SK-N-SH treated with all-trans-retinoic acid at 6 μM for 48 hours (cell line): ENCODE results near the gene PEPD.

Source experiments
- ATAC-seq: fragments of 200-7000 bp; cut with Tn5 transposase; 3 replicates; pipeline ENCODE4 v1.9.1; 2020; ENCODE audit warnings: mild to moderate bottlenecking, moderate library complexity
- ARNTL ChIP-seq: fragments of 450-650 bp; formaldehyde crosslinking; IDR thresholded peaks from 2 replicates; pipeline ENCODE4 v1.5.0; 2020; ENCODE audit warnings: low read depth, mild to moderate bottlenecking, moderate library complexity, borderline replicate concordance
- BACH2 ChIP-seq: fragments of 250-450 bp; sonication (Bioruptor Pico); IDR thresholded peaks from 2 replicates; pipeline ENCODE4 v1.9.0; 2021; ENCODE audit warnings: mild to moderate bottlenecking, borderline replicate concordance
- CREB5 ChIP-seq: fragments of 250-450 bp; sonication (Bioruptor Pico); IDR thresholded peaks from 2 replicates; pipeline ENCODE4 v1.5.1; 2020; ENCODE audit warnings: low read depth, mild to moderate bottlenecking, moderate library complexity
- CSDC2 ChIP-seq: fragments of 250-450 bp; sonication (Bioruptor Pico); IDR thresholded peaks from 2 replicates; pipeline ENCODE4 v1.5.0; 2020; ENCODE audit warnings: mild to moderate bottlenecking, moderate library complexity
- CSRNP3 ChIP-seq: fragments of 250-450 bp; sonication (Bioruptor Pico); IDR thresholded peaks from 2 replicates; pipeline ENCODE4 v1.5.1; 2021; ENCODE audit warnings: mild to moderate bottlenecking, moderate library complexity
- ESRRG ChIP-seq: fragments of 250-450 bp; sonication (Bioruptor Pico); IDR thresholded peaks from 2 replicates; pipeline ENCODE4 v1.6.1; 2021; ENCODE audit warnings: mild to moderate bottlenecking
- GLIS3 ChIP-seq: fragments of 250-450 bp; sonication (Bioruptor Pico); IDR thresholded peaks from 2 replicates; pipeline ENCODE4 v1.5.0; 2020; ENCODE audit warnings: mild to moderate bottlenecking, moderate library complexity
- OSR1 ChIP-seq: fragments of 250-450 bp; sonication (Bioruptor Pico); IDR thresholded peaks from 2 replicates; pipeline ENCODE4 v1.8.0; 2022; ENCODE audit warnings: moderate library complexity, mild to moderate bottlenecking, inconsistent platforms
- PATZ1 ChIP-seq: fragments of 250-450 bp; sonication (Bioruptor Pico); IDR thresholded peaks from 2 replicates; pipeline ENCODE4 v1.8.0; 2020; ENCODE audit warnings: mild to moderate bottlenecking, moderate library complexity, borderline replicate concordance
- PPARA ChIP-seq: fragments of 250-450 bp; sonication (Bioruptor Pico); IDR thresholded peaks from 2 replicates; pipeline ENCODE4 v1.5.0; 2020; ENCODE audit warnings: mild to moderate bottlenecking, borderline replicate concordance
- RARB ChIP-seq: fragments of 250-450 bp; sonication (Bioruptor Pico); IDR thresholded peaks from 2 replicates; pipeline ENCODE4 v1.8.0; 2021; ENCODE audit warnings: mild to moderate bottlenecking, moderate library complexity
- TCF4 ChIP-seq: fragments of 250-450 bp; sonication (Bioruptor Pico); IDR thresholded peaks from 2 replicates; pipeline ENCODE4 v1.8.0; 2021; ENCODE audit warnings: mild to moderate bottlenecking, moderate library complexity, borderline replicate concordance
- TOX ChIP-seq: fragments of 250-450 bp; sonication (Bioruptor Pico); IDR thresholded peaks from 2 replicates; pipeline ENCODE4 v1.8.0; 2021; ENCODE audit warnings: mild to moderate bottlenecking, moderate library complexity, borderline replicate concordance
- ZC3H10 ChIP-seq: fragments of 250-450 bp; sonication (Bioruptor Pico); IDR thresholded peaks from 2 replicates; pipeline ENCODE4 v1.5.1; 2021; ENCODE audit warnings: mild to moderate bottlenecking, moderate library complexity
- ZFP30 ChIP-seq: fragments of 450-650 bp; formaldehyde crosslinking; IDR thresholded peaks from 2 replicates; pipeline ENCODE4 v1.5.0; 2022; ENCODE audit warnings: mild to moderate bottlenecking, moderate library complexity
- ZNF565 ChIP-seq: fragments of 450-650 bp; formaldehyde crosslinking; conservative IDR thresholded peaks from 2 replicates; pipeline ENCODE4 v1.5.0; 2020; ENCODE audit warnings: low read depth, mild to moderate bottlenecking, moderate library complexity
- ZNF70 ChIP-seq: fragments of 450-650 bp; formaldehyde crosslinking; IDR thresholded peaks from 2 replicates; pipeline ENCODE4 v1.5.0; 2020; ENCODE audit warnings: mild to moderate bottlenecking, moderate library complexity
- ZNF8 ChIP-seq: fragments of 450-650 bp; formaldehyde crosslinking; IDR thresholded peaks from 2 replicates; pipeline ENCODE4 v1.5.0; 2020; ENCODE audit warnings: mild to moderate bottlenecking, moderate library complexity
- TF ChIP-seq, protein P1 (sequence below): fragments of 250-450 bp; sonication (Bioruptor Pico); IDR thresholded peaks from 2 replicates; pipeline ENCODE4 v1.8.0; 2021; ENCODE audit warnings: low read depth, mild to moderate bottlenecking, moderate library complexity, borderline replicate concordance

The PEPD gene

DNA sequence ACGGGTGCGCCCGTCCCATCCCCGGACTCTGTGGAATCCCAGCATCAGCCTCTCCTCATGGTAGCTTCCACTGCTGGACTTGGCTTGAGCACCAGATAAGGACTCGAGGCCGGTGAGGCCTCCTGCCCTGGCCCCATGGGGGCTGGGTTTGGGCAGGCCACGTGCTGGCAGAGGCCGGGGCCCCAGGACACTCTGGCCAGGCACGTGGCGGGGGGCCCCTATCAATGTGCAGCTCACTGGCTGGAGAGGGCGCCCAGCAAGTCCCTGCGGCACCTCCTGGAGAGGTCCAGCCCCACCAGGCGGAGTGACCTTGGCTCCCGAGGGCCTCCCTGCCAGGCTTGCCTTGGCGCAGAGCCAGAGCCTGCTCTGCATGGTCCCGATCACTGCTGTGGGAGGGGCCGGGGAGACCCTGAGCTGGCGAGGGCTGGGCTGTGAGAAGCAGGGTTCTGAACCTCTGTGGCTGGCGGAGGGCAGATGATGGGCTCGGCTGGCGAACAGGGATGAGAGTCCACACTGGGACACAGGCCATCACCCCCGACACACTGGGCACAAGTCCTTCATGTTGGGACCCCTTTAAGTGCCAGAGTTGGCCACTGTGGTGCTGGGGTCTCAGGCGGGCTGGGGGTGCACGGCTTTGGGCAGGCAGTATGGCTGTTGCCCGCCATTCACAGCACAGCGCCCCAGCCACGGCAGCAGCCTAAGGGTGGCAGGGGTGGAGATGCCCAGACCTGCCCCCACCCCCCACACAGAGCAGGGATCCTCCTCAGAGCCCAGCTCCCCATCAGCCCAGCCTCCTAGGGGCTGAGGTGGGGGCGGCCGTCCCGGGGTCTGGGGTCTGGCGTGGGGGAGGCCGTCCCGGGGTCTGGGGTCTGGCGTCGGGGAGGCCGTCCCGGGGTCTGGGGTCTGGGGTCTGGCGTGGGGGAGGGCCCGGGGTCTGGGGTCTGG, 129.0 kb downstream of the PEPD start:
- no peak for TF ChIP-seq CSRNP3 (CRISPR knock-in tag)
- TF ChIP-seq OSR1 (CRISPR knock-in tag): no peak
- no peak for TF ChIP-seq PPARA
- TF ChIP-seq CSDC2 (CRISPR knock-in tag): no peak
- no peak for TF ChIP-seq ZNF565 (CRISPR knock-in tag)
- TF ChIP-seq PATZ1 (CRISPR knock-in tag): no peak
- no peak for TF ChIP-seq ARNTL
- no peak for TF ChIP-seq ZFP30 (CRISPR knock-in tag)
- no peak for TF ChIP-seq ESRRG (CRISPR knock-in tag)
- TF ChIP-seq, protein P1, sequence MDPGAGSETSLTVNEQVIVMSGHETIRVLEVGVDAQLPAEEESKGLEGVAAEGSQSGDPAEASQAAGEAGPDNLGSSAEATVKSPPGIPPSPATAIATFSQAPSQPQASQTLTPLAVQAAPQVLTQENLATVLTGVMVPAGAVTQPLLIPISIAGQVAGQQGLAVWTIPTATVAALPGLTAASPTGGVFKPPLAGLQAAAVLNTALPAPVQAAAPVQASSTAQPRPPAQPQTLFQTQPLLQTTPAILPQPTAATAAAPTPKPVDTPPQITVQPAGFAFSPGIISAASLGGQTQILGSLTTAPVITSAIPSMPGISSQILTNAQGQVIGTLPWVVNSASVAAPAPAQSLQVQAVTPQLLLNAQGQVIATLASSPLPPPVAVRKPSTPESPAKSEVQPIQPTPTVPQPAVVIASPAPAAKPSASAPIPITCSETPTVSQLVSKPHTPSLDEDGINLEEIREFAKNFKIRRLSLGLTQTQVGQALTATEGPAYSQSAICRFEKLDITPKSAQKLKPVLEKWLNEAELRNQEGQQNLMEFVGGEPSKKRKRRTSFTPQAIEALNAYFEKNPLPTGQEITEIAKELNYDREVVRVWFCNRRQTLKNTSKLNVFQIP: no peak
- no peak for TF ChIP-seq ZNF8 (CRISPR knock-in tag)
- no peak for ATAC-seq

GRCh38 chr19:33391631-33392249, 129.9 kb downstream of the PEPD start:
- no peak for ATAC-seq
- TF ChIP-seq TOX (CRISPR knock-in tag) (no peak), TCF4 (CRISPR knock-in tag) (no peak), RARB (CRISPR knock-in tag) (no peak), ZC3H10 (CRISPR knock-in tag) (no peak), ESRRG (CRISPR knock-in tag) (no peak), PATZ1 (CRISPR knock-in tag) (no peak), ZFP30 (CRISPR knock-in tag) (no peak), ZNF8 (CRISPR knock-in tag) (no peak), ZNF70 (CRISPR knock-in tag) (no peak), CSRNP3 (CRISPR knock-in tag) (no peak), BACH2 (CRISPR knock-in tag) (no peak), CREB5 (no peak), PPARA (no peak), OSR1 (CRISPR knock-in tag) (no peak), CSDC2 (CRISPR knock-in tag) (no peak), GLIS3 (CRISPR knock-in tag) (no peak)
- TF ChIP-seq, protein P1: no peak
